Glutamatergic neuron (in vitro differentiated cells): ENCODE data around the gene HOXC9. TPM values are rescaled to one million over a fixed set of nuclear protein-coding genes. Genes with fewer than 3 reads are reported as not detected.

Source experiments
- DNase-seq: peaks from one replicate; pipeline ENCODE4 v3.0.0; 2022
- H3K27ac Mint-ChIP-seq: one replicate; pipeline ENCODE4 v1.8.0; 2020; ENCODE audit warnings: mild to moderate bottlenecking, mixed read lengths, inconsistent platforms; ENCODE audit not compliant: unreplicated experiment
- H3K27me3 Mint-ChIP-seq: one replicate; pipeline ENCODE4 v1.8.0; 2020; ENCODE audit warnings: mild to moderate bottlenecking, moderate library complexity, mixed read lengths, inconsistent platforms; ENCODE audit not compliant: unreplicated experiment
- H3K36me3 Mint-ChIP-seq: one replicate; pipeline ENCODE4 v1.8.0; 2020; ENCODE audit warnings: mild to moderate bottlenecking, mixed read lengths, inconsistent platforms; ENCODE audit not compliant: unreplicated experiment
- H3K4me1 Mint-ChIP-seq: one replicate; pipeline ENCODE4 v1.8.0; 2020; ENCODE audit warnings: mild to moderate bottlenecking, low read depth, mixed read lengths, inconsistent platforms; ENCODE audit not compliant: unreplicated experiment
- H3K4me3 Mint-ChIP-seq: one replicate; pipeline ENCODE4 v1.8.0; 2020; ENCODE audit warnings: mild to moderate bottlenecking, mixed read lengths, inconsistent platforms; ENCODE audit not compliant: unreplicated experiment
- H3K9me3 Mint-ChIP-seq: one replicate; pipeline ENCODE4 v1.8.0; 2020; ENCODE audit warnings: mild to moderate bottlenecking, moderate library complexity, mixed read lengths, inconsistent platforms; ENCODE audit not compliant: unreplicated experiment
- CTCF ChIP-seq: fragments of 200-600 bp; sonication (generic); IDR thresholded peaks from one replicate; pipeline ENCODE4 v1.5.0; 2021; ENCODE audit not compliant: partially characterized antibody, unreplicated experiment
- microRNA-seq: library from miRNA; unstranded; fragments of <30 nt; microRNA quantifications from one replicate; pipeline ENCODE4, GENCODE V29; 2020; ENCODE audit not compliant: unreplicated experiment
- total RNA-seq: library from RNA; stranded (reverse); fragmentation: NEBNext Ultra II Directional; extraction: Animal tissue kit (Norgen Biotek cat#: 25700); gene quantifications from one replicate; pipeline ENCODE4 v1.2.1, GENCODE V29; 2021; ENCODE audit not compliant: unreplicated experiment

Gene HOXC9
- total RNA-seq, 1 donor from 2014 or later: not detected

DNA sequence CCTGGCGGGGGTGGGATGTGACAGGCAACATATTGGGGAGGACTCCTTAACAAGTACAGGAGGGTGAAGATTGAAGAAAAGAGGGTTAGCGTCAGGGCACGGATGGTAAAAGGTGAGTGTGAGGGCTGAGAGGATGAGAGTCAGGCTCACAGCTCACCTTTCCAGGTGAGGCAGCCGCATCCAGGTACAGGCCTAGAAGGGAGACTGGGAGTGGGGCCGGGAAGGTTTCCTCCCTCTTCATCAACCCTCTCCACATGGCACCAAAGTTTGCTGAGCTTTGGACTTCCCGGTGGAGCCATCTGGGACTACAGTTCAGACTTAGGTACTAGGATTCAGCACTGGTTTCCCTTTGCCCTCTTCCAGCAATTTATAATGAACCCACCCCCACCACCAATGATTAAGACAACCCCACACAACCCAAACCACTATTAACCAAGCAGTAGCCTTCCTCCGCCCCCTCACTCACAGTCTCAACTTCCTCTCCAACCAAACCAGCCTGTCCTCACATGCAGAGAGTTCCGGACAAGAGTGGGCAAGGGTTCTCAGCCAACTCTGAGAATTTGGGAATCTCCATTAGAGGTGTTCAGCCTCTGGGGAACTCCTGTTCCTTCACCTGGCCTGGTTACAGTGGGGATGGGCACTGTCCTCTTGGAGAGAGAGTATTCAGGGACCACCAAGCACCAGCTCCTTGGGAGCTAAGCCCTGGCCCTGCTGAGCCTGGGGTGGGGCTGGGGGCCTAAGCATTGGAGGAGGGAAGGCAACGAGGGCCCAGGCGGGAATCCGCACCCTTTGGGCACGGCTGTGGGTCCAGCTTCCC, 51.3 kb downstream of the HOXC9 start:
- Mint-ChIP-seq H3K27ac (no peak overlapping the region), H3K4me3 (no peak overlapping the region), H3K27me3 (peaks cover 45% of the 10 kb centered on the region), H3K36me3 (no peaks in the 10 kb centered on the region), H3K4me1 (peaks cover 6% of the 10 kb centered on the region), H3K9me3 (peaks cover 5% of the 10 kb centered on the region)
- TF ChIP-seq CTCF: no peak
- no peak for DNase-seq

GRCh38 chr12:54051874-54052437, 52.0 kb downstream of the HOXC9 start:
- H3K27me3 Mint-ChIP-seq: peaks cover 42% of the 10 kb centered on the region
- no peak for DNase-seq
- H3K36me3 Mint-ChIP-seq: no peaks in the 10 kb centered on the region
- peaks cover 5% of the 10 kb centered on the region for H3K9me3 Mint-ChIP-seq
- TF ChIP-seq CTCF: no peak
- no peak overlapping the region for H3K27ac Mint-ChIP-seq
- H3K4me3 Mint-ChIP-seq: no peak overlapping the region
- H3K4me1 Mint-ChIP-seq: peaks cover 6% of the 10 kb centered on the region

GRCh38 chr12:54052438-54053002, 52.6 kb downstream of the HOXC9 start:
- H3K4me1 Mint-ChIP-seq: peaks cover 6% of the 10 kb centered on the region
- H3K9me3 Mint-ChIP-seq: peaks cover 5% of the 10 kb centered on the region
- peaks cover 46% of the 10 kb centered on the region for H3K27me3 Mint-ChIP-seq
- no peak for TF ChIP-seq CTCF
- no peaks in the 10 kb centered on the region for H3K36me3 Mint-ChIP-seq
- H3K27ac Mint-ChIP-seq: no peak overlapping the region
- H3K4me3 Mint-ChIP-seq: no peak overlapping the region
- DNase-seq: no peak

Small RNA genes lying within 50 kb of the gene (microRNA-seq; reads per million reads assigned to microRNA genes)
- gene MIR196A2 (0.96 reads per million), gene MIR615 (7.2 reads per million, percentile 40 among the genes with 10 or more reads in this experiment)

Other genes with a start within 250 kb of the HOXC9 start
- gene CISTR, start 248.2 kb upstream of the HOXC9 start, total RNA-seq: not detected
- gene HOXC13, start 61.3 kb upstream of the HOXC9 start, total RNA-seq: not detected
- not detected for gene HOXC12, start 45.3 kb upstream of the HOXC9 start, total RNA-seq
- not detected for gene HOXC11, start 27.0 kb upstream of the HOXC9 start, total RNA-seq
- gene HOTAIR, start 25.2 kb upstream of the HOXC9 start, total RNA-seq: not detected
- not detected for gene HOXC10, start 15.0 kb upstream of the HOXC9 start, total RNA-seq
- gene HOXC8, start 8.8 kb downstream of the HOXC9 start, total RNA-seq: not detected
- 0.32 TPM for gene HOXC6, start 28.3 kb downstream of the HOXC9 start, total RNA-seq
- gene HOXC5, start 32.9 kb downstream of the HOXC9 start, total RNA-seq: not detected
- gene HOXC4, start 53.7 kb downstream of the HOXC9 start, total RNA-seq: not detected
- gene SMUG1, start 188.8 kb downstream of the HOXC9 start, total RNA-seq: 39.3 TPM